DOHH2 (cell line): ENCODE results near the gene SYCP1.

Source experiments
- H3F3A ChIP-seq: fragments of 200-600 bp; sonication (generic), shearing (Covaris generic); 2 replicates; pipeline ENCODE4 v1.6.0; 2016; ENCODE audit warnings: antibody characterized with exemption, mild to moderate bottlenecking; ENCODE audit not compliant: control insufficient read depth, insufficient read depth
- H3K27ac ChIP-seq: fragments of 200-600 bp; sonication (generic); 2 replicates; pipeline ENCODE4 v1.5.1; 2014; ENCODE audit warnings: low read depth, mild to moderate bottlenecking, low read length, moderate library complexity
- H3K27me3 ChIP-seq: fragments of 200-600 bp; sonication (generic); 2 replicates; pipeline ENCODE4 v1.6.1; 2014; ENCODE audit warnings: mild to moderate bottlenecking, low read length, mixed read lengths; ENCODE audit not compliant: control insufficient read depth
- H3K36me3 ChIP-seq: fragments of 200-600 bp; sonication (generic); 2 replicates; pipeline ENCODE4 v1.6.1; 2014; ENCODE audit warnings: mild to moderate bottlenecking, low read length, moderate library complexity, mixed read lengths; ENCODE audit not compliant: control insufficient read depth
- H3K4me1 ChIP-seq: fragments of 200-600 bp; sonication (generic); 2 replicates; pipeline ENCODE4 v1.6.1; 2014; ENCODE audit warnings: mild to moderate bottlenecking, low read length, mixed read lengths; ENCODE audit not compliant: control insufficient read depth
- H3K4me2 ChIP-seq: fragments of 200-600 bp; sonication (generic); 2 replicates; pipeline ENCODE4 v1.6.0; 2014; ENCODE audit warnings: mild to moderate bottlenecking, low read length, moderate library complexity
- H3K4me3 ChIP-seq: fragments of 200-600 bp; sonication (generic); 2 replicates; pipeline ENCODE4 v1.5.1; 2014; ENCODE audit warnings: mild to moderate bottlenecking, low read length, mixed read lengths
- H3K79me2 ChIP-seq: fragments of 200-600 bp; sonication (generic); 2 replicates; pipeline ENCODE4 v1.6.1; 2014; ENCODE audit warnings: mild to moderate bottlenecking, low read length, mixed read lengths; ENCODE audit not compliant: control insufficient read depth
- H3K9me2 ChIP-seq: fragments of 200-600 bp; sonication (generic); replicated peaks from 2 replicates; pipeline ENCODE4 v1.6.1; 2014; ENCODE audit warnings: mild to moderate bottlenecking, low read length, mixed read lengths; ENCODE audit not compliant: control insufficient read depth
- H3K9me3 ChIP-seq: fragments of 200-600 bp; sonication (generic); 2 replicates; pipeline ENCODE4 v1.6.1; 2014; ENCODE audit warnings: antibody characterized with exemption, low read length, mixed read lengths; ENCODE audit not compliant: control insufficient read depth, insufficient read depth
- H4K20me1 ChIP-seq: fragments of 200-600 bp; sonication (generic); 2 replicates; pipeline ENCODE4 v1.6.0; 2014; ENCODE audit warnings: low read depth, mild to moderate bottlenecking, antibody characterized with exemption, low read length, moderate library complexity; ENCODE audit not compliant: control insufficient read depth, insufficient read depth
- EZH2phosphoT487 ChIP-seq: fragments of 200-600 bp; sonication (generic); IDR thresholded peaks from 2 replicates; pipeline ENCODE4 v1.6.1; 2017; ENCODE audit warnings: borderline replicate concordance, mild to moderate bottlenecking, antibody characterized with exemption, low read length, moderate library complexity, mixed read lengths
- TF ChIP-seq, protein P1 (sequence below): fragments of 200-600 bp; sonication (generic); IDR thresholded peaks from one replicate; pipeline ENCODE4 v1.5.1; 2014; ENCODE audit warnings: antibody characterized with exemption, mild to moderate bottlenecking, low read depth, low read length; ENCODE audit not compliant: poor library complexity, severe bottlenecking

Gene SYCP1

DNA sequence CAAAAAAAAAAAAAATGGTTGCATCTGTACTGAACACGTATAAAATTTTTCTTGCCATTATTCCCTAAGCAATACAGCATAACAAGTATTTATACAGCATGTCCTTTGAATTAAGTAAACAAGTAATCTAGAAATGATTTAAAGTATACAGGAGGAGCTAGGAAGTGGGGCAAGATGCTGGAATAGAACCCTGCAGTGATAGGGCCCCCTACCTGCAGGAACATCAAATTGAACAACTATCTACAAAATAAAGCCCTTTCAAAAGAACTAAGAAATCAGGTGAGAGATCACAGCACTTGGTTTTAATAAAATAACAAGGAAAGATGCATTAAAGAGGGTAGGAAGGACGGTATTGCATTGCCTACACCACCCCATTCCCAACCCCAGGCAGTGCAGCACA lies 185.8 kb downstream of the SYCP1 start:
- no peaks in the 10 kb centered on the region for H3F3A ChIP-seq
- TF ChIP-seq EZH2phosphoT487 = no peak
- TF ChIP-seq, protein P1, sequence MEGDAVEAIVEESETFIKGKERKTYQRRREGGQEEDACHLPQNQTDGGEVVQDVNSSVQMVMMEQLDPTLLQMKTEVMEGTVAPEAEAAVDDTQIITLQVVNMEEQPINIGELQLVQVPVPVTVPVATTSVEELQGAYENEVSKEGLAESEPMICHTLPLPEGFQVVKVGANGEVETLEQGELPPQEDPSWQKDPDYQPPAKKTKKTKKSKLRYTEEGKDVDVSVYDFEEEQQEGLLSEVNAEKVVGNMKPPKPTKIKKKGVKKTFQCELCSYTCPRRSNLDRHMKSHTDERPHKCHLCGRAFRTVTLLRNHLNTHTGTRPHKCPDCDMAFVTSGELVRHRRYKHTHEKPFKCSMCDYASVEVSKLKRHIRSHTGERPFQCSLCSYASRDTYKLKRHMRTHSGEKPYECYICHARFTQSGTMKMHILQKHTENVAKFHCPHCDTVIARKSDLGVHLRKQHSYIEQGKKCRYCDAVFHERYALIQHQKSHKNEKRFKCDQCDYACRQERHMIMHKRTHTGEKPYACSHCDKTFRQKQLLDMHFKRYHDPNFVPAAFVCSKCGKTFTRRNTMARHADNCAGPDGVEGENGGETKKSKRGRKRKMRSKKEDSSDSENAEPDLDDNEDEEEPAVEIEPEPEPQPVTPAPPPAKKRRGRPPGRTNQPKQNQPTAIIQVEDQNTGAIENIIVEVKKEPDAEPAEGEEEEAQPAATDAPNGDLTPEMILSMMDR = no peak
- no peaks in the 10 kb centered on the region for H3K27me3 ChIP-seq
- no peaks in the 10 kb centered on the region for H3K4me1 ChIP-seq
- no peaks in the 10 kb centered on the region for H4K20me1 ChIP-seq
- H3K9me2 ChIP-seq = no peaks in the 10 kb centered on the region
- H3K36me3 ChIP-seq = no peaks in the 10 kb centered on the region
- no peak overlapping the region for H3K4me3 ChIP-seq
- H3K9me3 ChIP-seq = no peaks in the 10 kb centered on the region; the same call in 1 of the 2 replicates
- no peak overlapping the region for H3K4me2 ChIP-seq
- H3K79me2 ChIP-seq = no peaks in the 10 kb centered on the region
- no peak overlapping the region for H3K27ac ChIP-seq

DNA sequence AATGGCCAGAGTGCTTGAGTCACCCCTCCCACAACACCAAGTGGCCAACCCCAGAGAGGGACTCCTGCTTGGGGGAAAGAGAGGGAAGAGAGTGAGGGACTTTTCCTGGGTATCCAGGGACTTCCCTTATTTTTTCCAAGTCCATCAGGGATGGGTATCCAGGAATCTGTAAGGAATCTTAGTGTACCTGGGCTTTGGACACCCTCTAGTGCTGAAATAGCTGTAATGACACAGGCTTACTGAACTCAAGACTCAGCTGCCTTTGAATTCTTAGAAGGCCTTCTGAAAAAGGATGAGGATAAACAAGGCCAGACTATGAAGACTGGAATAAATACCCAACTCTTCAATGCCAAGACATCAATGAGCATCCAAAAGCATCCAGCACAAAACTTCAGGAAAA lies 187.0 kb downstream of the SYCP1 start:
- Histone ChIP-seq H3K27me3 (no peaks in the 10 kb centered on the region), H3K4me1 (no peaks in the 10 kb centered on the region), H3K36me3 (no peaks in the 10 kb centered on the region), H3K9me2 (no peaks in the 10 kb centered on the region), H3K4me2 (no peak overlapping the region), H3K4me3 (no peak overlapping the region), H4K20me1 (no peaks in the 10 kb centered on the region), H3F3A (no peaks in the 10 kb centered on the region), H3K79me2 (no peaks in the 10 kb centered on the region), H3K27ac (no peak overlapping the region), H3K9me3 (no peaks in the 10 kb centered on the region; the same call in 1 of the 2 replicates)
- TF ChIP-seq, protein P1 = no peak
- no peak for TF ChIP-seq EZH2phosphoT487
